ENCODE data around the gene FHAD1.
"Not testable (repeated sequence)": the region's sequence is repeated elsewhere in the genome, so short reads cannot be mapped to it uniquely, and the experiment has no call there.

The FHAD1 gene

DNA sequence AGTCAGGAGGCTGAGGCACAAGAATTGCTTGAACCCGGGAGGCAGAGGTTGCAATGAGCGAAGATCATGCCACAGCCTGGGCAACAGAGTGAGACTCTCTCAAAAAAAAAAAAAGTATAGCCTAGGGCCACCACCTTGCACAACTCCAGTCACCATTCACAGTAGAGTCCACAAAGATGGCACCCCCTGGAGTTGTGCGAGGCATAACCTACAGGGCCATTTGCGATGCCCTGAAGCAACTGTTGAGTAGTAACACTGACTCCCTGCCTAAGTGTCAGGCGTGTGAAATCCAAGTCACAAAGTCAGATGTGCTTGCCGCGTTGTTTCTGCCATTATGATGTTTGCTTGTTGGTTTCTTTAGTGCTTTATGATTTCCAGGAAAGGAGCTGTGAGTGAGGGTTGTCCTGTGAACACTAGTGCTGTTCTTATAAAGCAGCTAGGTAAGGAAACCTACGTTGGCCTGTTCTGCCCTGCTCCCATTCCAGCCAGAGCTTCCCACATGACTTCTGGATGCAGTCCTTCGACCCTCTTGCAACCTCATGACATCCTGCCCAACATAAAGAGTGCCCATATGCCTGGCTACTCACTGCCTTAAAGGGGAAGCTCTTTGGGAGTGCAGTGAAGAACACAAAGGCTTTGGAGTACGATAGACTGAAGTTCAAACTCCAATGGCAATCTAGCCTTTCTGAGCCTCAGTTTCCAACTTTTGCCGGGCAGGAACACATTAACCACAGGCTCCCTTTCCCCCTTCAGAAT is 29.8 kb downstream of the FHAD1 start:
- DNase-seq (ENCODE audit: low read depth in 2 of 2): no peak

DNA sequence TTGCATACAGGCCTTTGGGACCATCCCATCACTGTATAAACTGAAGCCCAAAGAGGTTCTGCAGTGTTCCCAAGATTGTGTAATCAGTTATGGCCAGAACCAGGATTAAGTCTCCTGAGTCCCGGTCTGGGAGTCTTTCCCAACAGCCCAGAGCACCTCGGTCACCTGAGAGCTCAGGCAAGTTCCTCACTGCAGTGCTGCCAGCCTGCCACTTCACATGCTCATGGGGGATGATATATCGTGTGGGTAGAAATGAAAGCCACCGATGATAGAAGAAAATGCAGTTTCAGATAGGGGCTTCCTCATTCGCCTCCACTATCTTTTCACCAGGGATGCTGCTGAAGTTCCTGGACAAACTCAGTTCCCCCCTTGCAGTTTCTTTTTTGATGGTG is 30.4 kb downstream of the FHAD1 start:
- DNase-seq (ENCODE audit: low read depth in 2 of 2): no peak

DNA sequence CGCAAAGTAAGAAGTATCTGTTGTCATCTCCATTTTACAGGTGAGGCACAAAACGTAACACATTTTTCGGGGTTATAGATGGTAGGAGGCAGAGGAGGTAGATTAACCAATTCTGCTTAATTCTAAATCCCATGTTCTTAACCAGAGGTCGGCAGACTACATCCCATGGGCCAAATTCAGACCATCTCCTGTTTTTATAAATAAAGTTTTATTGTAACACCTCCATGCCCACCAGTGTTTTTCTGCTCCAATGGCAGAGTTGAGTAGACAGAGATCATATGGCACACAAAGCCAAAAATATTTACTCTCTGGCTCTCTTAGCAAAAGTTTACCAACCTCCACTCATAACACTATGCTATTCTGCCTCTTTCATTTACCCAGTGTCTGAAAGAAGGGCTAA is 30.9 kb downstream of the FHAD1 start:
- DNase-seq (ENCODE audit: low read depth in 2 of 2): no peak

GRCh38 chr1:15279576-15280230 is 32.7 kb downstream of the FHAD1 start:
- no peak for DNase-seq (ENCODE audit: low read depth in 2 of 2)

DNA sequence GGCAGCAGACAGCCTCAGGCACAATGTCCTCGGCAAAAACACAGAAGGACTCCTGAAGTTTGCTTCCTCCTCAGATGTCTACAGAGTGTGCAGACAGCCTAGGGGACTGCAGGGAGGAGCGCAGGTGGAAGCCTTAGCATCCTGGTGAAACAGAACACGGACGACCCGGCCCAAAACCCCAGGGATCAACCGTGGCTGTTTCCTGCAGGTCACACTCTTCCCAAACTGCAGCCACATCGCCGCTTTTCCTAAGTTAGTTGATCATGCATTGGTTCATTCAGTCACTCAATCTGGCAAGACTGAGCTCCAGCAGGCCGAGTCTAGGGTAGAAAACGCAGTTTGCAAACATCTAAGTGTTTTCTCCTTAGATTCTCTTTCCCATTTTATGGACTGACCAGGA is 33.4 kb downstream of the FHAD1 start:
- no peak for DNase-seq (ENCODE audit: low read depth in 2 of 2)

DNA sequence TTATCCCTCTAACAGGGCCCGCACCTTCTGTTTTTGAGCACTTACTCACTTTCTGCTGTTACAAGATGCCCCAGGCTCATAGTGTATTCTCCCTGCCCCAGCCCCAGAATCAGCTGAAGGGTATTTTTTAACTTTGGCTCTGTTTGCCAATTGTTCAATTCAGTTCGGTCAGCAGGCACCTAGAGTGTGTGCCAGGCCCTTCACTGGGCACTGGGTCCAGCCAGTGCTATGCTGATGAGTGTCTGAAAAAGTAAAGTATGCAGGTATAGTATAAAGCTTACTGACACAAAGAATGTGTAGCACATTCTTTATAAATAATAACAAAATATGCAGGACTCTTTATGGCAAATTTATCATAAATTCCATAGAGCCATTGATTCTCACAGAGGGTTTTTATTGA is 35.0 kb downstream of the FHAD1 start:
- no peak for DNase-seq (ENCODE audit: low read depth in 2 of 2)

- no peak for DNase-seq (ENCODE audit: low read depth in 2 of 2)
Observed at GRCh38 chr1:15282810-15283474, 35.9 kb downstream of the FHAD1 start.

DNA sequence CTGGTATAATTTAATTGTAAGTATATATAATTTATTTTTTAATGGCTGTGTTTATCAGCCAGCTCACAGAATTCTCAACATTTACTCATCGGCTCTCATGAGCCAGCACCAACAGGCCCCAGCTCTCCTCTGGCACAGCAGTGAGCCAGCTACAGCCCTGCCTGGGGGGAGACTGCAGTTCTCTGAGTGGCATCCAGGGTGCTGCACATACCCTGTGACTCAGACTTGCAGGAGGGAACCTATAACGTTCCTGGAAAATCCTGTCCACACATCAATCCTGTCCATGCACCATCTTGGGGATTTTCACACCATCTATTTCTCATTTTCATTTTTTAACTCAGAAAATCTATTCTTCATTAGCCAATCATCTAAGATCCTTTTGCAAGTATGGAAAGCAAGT is 36.5 kb downstream of the FHAD1 start:
- no peak for DNase-seq (ENCODE audit: low read depth in 2 of 2)

- DNase-seq (ENCODE audit: low read depth in 2 of 2): no peak
Observed at GRCh38 chr1:15286452-15286851, 39.4 kb downstream of the FHAD1 start.

DNA sequence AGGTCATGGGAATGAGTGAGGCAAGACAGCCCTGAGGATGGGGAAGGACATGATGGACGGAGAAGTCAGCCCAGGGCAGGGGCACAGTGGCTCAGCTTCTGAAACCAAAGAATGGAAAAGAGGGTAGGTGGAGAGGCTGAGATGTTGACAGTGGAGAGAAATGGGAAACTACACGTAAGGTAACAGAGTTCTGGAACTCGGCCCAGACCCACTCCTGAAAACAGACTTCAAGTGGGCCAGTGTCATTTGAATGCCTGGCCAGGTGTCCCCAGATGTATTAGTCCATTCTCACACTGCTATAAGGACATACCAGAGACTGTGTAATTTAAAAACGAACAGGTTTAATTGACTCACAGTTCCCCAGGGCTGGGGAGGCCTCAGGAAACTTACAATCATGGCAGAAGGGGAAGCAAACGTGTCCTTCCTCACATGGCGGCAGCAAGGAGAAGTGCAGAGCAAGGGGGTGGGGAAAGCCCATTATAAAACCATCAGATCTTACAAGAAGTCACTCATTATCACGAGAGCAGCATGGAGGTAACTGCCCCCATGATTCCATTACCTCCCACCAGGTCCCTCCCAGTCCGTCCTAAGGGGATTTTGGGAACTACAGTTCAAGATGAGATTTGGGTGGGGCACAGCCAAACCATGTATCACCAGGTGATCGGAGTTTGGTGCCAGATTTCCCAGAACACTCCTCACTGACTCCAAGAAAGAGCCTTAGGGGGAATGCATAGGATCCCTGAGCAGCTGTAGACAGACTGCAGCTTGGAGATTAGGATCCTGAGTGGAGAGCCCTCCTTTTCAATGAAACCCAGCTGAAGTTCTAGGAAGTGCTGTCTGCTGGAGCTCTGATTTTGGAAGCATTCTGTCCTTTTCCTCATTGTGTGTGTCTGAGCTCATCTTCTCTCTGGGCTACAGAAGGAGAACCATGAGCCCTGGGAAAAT is 40.3 kb downstream of the FHAD1 start:
- DNase-seq (ENCODE audit: low read depth in 2 of 2): no peak

- DNase-seq (ENCODE audit: low read depth in 2 of 2): no peak
Observed at GRCh38 chr1:15288173-15288926, 41.3 kb downstream of the FHAD1 start.

DNA sequence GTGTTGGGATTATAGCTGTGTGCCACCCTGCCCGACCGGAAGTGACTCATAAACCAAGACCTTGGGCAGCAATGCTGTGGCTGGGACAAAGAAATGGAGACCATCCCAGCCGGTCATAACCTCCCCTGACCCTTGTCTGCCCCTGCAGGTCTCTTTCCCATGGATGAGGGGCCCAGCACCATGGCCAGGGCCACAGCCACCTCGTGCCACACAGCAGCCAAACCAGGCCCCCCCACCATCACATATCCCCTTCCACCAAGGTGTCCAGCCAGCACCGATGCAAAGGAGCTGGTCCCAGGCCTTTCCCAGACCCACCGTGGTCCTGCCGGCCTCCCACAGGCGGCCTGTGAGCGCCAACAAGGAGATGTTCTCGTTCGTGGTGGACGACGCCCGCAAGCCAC is 42.2 kb downstream of the FHAD1 start:
- DNase-seq (ENCODE audit: low read depth in 2 of 2): no peak

DNA sequence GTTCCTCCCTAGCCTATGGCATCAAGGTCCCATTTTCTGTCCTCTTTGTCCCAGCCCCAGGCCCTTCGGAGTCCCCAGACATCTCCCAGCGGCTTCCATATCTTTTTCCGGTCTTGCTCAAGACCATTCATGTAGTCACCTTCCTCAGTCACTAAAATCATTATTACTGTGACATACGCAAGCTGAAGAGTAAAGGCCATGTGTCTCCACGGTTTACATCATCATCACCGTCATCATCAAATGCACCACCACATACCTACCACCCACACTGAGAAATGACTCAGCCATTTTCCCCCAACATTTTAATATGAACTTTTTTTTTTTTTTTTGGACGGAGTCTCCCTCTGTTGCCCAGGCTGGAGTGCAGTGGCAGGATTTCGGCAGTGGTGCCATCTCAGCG is 43.4 kb downstream of the FHAD1 start:
- DNase-seq (ENCODE audit: low read depth in 2 of 2): peak in 1 of 2 donors; percentile 9

DNA sequence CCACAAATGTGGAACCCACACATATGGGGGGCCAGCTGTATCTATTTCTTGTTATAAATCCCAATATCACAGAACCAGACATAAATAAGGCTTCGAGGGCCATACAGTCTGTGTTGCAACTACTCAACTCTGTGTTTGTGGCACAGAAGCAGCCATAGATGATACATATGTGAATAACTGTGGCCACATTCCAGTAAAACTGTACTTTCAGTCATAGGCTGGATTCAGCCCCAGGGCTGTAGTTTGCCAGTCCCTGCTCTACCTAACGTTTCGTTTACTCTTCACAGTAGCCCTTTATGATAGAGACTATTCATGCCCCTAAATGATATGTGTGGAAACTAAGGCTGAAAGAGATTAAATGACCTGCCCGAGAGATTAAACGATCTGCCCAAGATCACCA is 48.7 kb downstream of the FHAD1 start:
- no peak for DNase-seq (ENCODE audit: low read depth in 2 of 2)

DNA sequence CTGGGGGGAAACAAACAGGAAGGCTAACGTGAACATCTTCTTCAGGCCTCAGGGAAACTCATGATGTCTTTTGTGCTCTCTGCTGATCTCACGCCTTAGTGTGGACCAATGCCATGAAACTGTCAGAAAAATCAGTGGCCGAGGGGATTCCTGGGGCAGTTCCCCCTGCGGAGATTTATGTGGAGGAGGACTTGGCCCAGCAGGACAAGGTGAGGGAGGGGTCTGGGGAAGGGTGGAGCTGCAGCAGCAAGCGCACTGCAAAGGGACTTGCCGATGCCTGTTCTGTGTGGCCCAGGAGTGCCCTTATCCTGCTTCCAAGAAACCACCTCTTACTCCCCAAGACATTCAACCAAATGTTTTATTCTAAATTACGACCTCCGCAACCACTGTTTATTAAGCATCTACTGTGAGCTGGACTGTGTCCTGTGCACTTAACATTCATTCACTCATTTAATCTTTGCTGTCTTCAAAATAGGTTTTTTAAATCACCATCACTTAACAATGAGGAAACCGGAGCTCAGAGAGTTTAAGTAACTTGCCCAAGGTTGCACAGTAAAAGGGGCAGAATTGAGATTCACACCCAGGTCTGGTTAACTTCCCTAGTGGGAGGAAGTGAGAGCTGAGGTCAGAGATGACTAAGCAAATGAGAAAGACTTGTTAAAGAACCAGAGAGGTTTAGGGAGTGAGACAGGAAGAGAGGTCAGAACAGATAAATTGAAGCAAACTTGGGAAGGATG is 49.7 kb downstream of the FHAD1 start:
- DNase-seq (ENCODE audit: low read depth in 2 of 2): no peak

DNA sequence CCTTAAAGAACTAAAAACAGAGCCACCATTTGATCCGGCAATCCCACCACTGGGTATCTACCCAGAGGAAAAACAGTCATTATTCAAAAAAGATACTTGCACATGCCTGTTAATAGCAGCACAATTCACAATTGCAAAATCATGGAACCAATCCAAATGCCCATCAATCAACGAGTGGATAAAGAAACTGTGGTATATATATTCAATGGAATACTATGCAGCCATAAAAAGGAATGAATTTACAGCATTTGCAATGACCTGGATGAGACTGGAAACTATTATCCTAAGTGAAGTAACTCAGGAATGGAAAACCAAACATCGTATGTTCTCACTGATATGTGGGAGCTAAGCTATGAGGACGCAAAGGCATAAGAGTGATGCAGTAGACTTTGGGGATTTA is 51.0 kb downstream of the FHAD1 start:
- DNase-seq (ENCODE audit: low read depth in 2 of 2): not testable (repeated sequence)

DNA sequence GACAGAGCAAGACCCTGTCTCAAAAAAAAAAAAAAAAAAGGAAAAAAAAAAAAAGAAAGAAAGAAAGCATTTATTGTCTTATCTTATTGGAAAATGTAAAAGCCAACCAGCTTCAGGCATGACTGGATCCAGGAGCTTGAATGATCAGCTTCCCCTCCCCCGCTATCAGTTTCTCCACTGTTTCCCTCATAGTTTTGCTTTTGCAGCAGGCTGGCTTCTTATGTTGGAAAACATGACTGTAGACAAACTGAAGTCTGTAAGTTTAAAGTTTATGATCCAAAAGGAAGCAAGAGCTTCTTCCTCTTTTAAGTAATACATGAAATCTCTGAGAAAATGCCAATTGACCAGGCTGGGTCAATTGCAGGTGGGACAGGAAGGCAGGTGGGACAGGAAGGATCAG is 52.2 kb downstream of the FHAD1 start:
- DNase-seq (ENCODE audit: low read depth in 2 of 2): no peak

GRCh38 chr1:15299806-15300205 is 52.8 kb downstream of the FHAD1 start:
- no peak for DNase-seq (ENCODE audit: low read depth in 2 of 2)

GRCh38 chr1:15303935-15304334 is 56.9 kb downstream of the FHAD1 start:
- no peak for DNase-seq (ENCODE audit: low read depth in 2 of 2)

DNA sequence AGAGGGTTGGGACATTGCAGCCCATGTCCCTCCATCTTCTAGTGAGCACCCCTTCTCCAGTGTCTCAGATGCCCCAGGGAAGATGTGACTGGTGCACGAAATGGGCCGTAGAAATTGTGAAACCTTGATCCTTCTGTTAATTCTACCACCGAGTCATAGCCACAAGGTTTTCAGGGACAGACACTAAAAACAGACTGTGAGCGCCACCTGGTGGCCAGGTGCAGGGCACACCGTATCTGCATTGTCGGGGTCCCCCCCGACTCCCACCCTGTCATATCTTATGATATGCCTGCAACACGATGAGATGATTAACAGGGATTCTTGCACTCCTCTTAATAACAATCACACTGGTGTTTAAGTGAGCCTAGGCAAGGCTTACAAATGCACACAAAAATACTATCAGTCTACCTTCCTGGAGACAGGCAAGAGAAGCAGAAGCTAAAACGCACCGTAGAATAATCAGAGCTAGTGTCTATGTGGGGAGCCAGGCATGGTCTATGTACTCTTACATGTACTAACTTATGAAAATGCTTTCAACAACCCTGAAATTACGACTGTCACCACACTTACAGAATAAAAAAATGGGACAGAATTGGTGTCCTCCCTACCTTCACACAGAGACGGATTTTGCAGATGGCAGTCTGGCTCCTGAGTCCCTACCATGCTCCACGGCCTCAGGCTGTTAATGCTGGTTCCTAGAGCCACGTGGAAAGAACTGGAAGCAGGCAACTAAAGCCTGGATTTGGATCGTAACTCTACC is 57.9 kb downstream of the FHAD1 start:
- DNase-seq (ENCODE audit: low read depth in 2 of 2): peak; percentile 64 to 68
